ACHN (cell line): ENCODE measurements around the gene ADAMTS20.

Source experiments
- DNase-seq: peaks from one replicate; pipeline ENCODE4 v3.0.0-alpha.2; 2015
- in situ Hi-C: cut with HindIII; loops from 2 replicates; pipeline ENCODE4 v1.10.0; 2017; ENCODE audit warnings: low sequenced_read_pairs, low pct_ligation_motif_present, low pct_unique_long_range_greater_than_20kb

The ADAMTS20 gene

GRCh38 chr12:43333644-43334043 lies 218.4 kb downstream of the ADAMTS20 start:
- in situ Hi-C loops, result no loop called here
- DNase-seq, result no peak

- DNase-seq, result no peak
- in situ Hi-C loops, result no loop called here
Observed at GRCh38 chr12:43332977-43333640, 218.9 kb downstream of the ADAMTS20 start.

- DNase-seq, result no peak
- in situ Hi-C loops, result no loop called here
Observed at GRCh38 chr12:43331935-43332334, 220.1 kb downstream of the ADAMTS20 start.

- in situ Hi-C loops, result no loop called here
- DNase-seq, result no peak
Observed at GRCh38 chr12:43329375-43329774, 222.6 kb downstream of the ADAMTS20 start.

GRCh38 chr12:43325786-43326185 lies 226.2 kb downstream of the ADAMTS20 start:
- DNase-seq, result no peak
- in situ Hi-C loops, result no loop called here

- DNase-seq, result no peak
- in situ Hi-C loops, result no loop called here
Observed at GRCh38 chr12:43320281-43320680, 231.7 kb downstream of the ADAMTS20 start.

GRCh38 chr12:43318021-43318420 lies 234.0 kb downstream of the ADAMTS20 start:
- in situ Hi-C loops, result no loop called here
- DNase-seq, result no peak

- in situ Hi-C loops, result no loop called here
- DNase-seq, result no peak
Observed at GRCh38 chr12:43317156-43317555, 234.8 kb downstream of the ADAMTS20 start.

GRCh38 chr12:43316520-43316919 lies 235.5 kb downstream of the ADAMTS20 start:
- DNase-seq, result no peak
- in situ Hi-C loops, result no loop called here

- in situ Hi-C loops, result no loop called here
- no peak for DNase-seq
Observed at GRCh38 chr12:43315961-43316360, 236.0 kb downstream of the ADAMTS20 start.

- DNase-seq, result no peak
Observed at GRCh38 chr12:43312991-43313505, 239.0 kb downstream of the ADAMTS20 start.

GRCh38 chr12:43310596-43310995 lies 241.4 kb downstream of the ADAMTS20 start:
- in situ Hi-C loops, result no loop called here
- no peak for DNase-seq

More at GRCh38 chr12:43312991-43313505, 239.0 kb downstream of the ADAMTS20 start:
- in situ Hi-C loops, result no loop called here

- DNase-seq, result no peak
- in situ Hi-C loops, result no loop called here
Observed at GRCh38 chr12:43309959-43310358, 242.0 kb downstream of the ADAMTS20 start.

GRCh38 chr12:43308776-43309175 lies 243.2 kb downstream of the ADAMTS20 start:
- DNase-seq, result no peak
- in situ Hi-C loops, result no loop called here

GRCh38 chr12:43307126-43307525 lies 244.9 kb downstream of the ADAMTS20 start:
- in situ Hi-C loops, result no loop called here

GRCh38 chr12:43306066-43306465 lies 245.9 kb downstream of the ADAMTS20 start:
- DNase-seq, result no peak
- in situ Hi-C loops, result no loop called here

More at GRCh38 chr12:43307126-43307525, 244.9 kb downstream of the ADAMTS20 start:
- DNase-seq, result no peak

- in situ Hi-C loops, result no loop called here
Observed at GRCh38 chr12:43305065-43305464, 246.9 kb downstream of the ADAMTS20 start.

More at GRCh38 chr12:43305065-43305464, 246.9 kb downstream of the ADAMTS20 start:
- no peak for DNase-seq
